SK-N-MC (cell line): ENCODE data around the gene CLIP4.

Source experiments
- EZH2 ChIP-seq: fragments of 200-600 bp; sonication (generic); IDR thresholded peaks from one replicate; pipeline ENCODE4 v1.6.1; 2017; ENCODE audit warnings: antibody characterized with exemption
- POLR2AphosphoS5 ChIP-seq: IDR thresholded peaks from 2 replicates; pipeline ENCODE4 v1.6.1; 2012; ENCODE audit warnings: mild to moderate bottlenecking, low read depth, low read length, borderline replicate concordance

GRCh38 chr2:29110916-29111535 is 4.2 kb upstream of the CLIP4 start:
- no peak for TF ChIP-seq POLR2AphosphoS5
- no peak for TF ChIP-seq EZH2
